GM12864 (cell line): ENCODE results near the gene LDLRAD1.
"Not testable (repeated sequence)": the region's sequence is repeated elsewhere in the genome, so short reads cannot be mapped to it uniquely, and the experiment has no call there.

Experiments
- DNase-seq: peaks from one replicate; pipeline ENCODE4 v3.0.0-alpha.2; 2011; ENCODE audit warnings: low read depth
- H3K4me3 ChIP-seq: 2 replicates; pipeline ENCODE4 v1.5.1; 2011; ENCODE audit warnings: mild to moderate bottlenecking, low read depth, low read length, control low read depth
- TF ChIP-seq, protein P1 (sequence below): IDR thresholded peaks from 2 replicates; pipeline ENCODE4 v1.5.1; 2011; ENCODE audit warnings: low read depth, mild to moderate bottlenecking, moderate library complexity, low read length, control low read depth, inconsistent platforms; ENCODE audit errors: missing control alignments

The LDLRAD1 gene

DNA sequence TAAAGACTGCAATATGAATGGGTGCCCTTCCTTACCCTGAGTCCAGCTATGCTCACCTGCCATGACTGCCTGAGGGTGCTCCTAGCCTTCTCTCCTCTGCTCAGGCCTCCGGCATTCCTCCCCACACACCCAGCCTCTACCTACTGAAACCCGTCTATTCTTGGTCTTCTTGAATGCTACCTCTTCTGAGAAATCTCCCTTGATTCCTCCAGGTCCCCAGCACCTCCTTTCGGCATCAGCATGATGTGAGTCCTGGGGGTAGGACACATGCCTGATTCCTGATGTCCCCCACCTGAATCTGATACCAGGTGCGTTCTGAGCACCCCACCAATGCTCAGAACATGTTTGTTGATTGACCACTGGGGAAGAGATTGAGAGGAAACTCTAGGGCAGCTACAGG, 8.6 kb downstream of the LDLRAD1 start:
- H3K4me3 ChIP-seq, result no peak overlapping the region
- TF ChIP-seq, protein P1, sequence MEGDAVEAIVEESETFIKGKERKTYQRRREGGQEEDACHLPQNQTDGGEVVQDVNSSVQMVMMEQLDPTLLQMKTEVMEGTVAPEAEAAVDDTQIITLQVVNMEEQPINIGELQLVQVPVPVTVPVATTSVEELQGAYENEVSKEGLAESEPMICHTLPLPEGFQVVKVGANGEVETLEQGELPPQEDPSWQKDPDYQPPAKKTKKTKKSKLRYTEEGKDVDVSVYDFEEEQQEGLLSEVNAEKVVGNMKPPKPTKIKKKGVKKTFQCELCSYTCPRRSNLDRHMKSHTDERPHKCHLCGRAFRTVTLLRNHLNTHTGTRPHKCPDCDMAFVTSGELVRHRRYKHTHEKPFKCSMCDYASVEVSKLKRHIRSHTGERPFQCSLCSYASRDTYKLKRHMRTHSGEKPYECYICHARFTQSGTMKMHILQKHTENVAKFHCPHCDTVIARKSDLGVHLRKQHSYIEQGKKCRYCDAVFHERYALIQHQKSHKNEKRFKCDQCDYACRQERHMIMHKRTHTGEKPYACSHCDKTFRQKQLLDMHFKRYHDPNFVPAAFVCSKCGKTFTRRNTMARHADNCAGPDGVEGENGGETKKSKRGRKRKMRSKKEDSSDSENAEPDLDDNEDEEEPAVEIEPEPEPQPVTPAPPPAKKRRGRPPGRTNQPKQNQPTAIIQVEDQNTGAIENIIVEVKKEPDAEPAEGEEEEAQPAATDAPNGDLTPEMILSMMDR, result no peak
- no peak for DNase-seq

DNA sequence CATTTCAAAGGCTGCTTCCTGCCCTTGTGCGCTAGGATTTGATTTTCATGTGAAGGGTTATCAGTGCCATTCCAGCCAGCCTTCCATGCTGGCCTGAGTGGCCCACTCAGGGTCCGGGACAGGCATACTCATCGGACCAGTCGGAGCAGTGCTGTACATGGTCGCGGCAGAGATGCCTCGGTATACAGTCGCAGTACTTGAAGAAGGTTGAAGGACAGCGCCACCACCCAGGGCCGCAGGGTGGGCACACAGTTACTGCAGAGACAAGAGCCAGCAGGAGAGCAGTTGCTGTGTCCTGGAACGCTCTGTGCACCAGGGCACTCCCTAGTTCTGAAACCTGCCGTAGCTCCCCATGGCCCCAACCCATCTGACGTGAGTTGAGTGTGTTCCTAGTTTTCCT, 9.1 kb downstream of the LDLRAD1 start:
- TF ChIP-seq, protein P1, result no peak
- no peak overlapping the region for H3K4me3 ChIP-seq
- no peak for DNase-seq

DNA sequence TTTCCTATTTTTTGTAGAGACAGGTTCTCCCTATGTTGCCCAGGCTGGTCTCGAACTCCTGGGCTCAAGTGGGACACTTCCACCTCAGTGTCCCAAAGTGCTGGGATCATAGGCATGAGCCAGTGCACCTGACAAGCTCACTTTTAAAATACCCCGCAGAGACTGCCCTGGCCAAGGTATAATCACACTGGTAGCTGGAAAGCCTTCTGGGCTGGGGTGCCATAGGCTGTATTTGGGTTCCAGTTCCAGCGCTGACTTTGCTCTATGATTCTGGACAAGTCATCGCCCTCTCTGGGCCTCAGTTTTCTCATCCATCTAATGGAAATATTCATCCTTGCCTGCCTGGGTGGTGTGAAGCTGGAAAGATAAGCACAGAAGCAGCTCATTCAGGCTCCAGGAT, 10.4 kb downstream of the LDLRAD1 start:
- no peak overlapping the region for H3K4me3 ChIP-seq
- DNase-seq, result no peak
- TF ChIP-seq, protein P1, result no peak

DNA sequence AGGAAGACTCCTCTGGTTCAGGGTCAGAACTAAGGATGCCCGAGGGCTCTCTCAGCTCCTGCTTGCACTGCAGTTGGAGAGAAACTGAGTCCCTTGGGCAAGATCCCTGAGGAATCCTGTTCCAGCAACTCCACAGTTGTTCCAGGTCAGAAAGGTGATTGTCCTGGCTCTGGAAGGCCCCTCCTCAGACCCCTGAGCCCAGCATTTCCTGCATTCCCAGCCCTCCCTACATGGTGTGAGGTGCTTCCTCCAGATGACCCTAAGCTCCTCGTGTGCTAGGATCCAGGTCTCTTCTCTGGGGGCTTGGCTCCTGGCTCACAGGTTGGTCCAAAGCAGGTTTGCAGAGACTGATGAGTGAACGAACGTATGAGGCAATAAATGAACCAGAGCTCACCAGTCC, 11.5 kb downstream of the LDLRAD1 start:
- DNase-seq, result no peak
- TF ChIP-seq, protein P1, result no peak

GRCh38 chr1:54004481-54005049, 13.4 kb downstream of the LDLRAD1 start:
- H3K4me3 ChIP-seq, result no peak overlapping the region
- TF ChIP-seq, protein P1, result no peak
- no peak for DNase-seq

More for the DNA sequence above, 11.5 kb downstream of the LDLRAD1 start:
- no peak overlapping the region for H3K4me3 ChIP-seq

- H3K4me3 ChIP-seq, DNase-seq: not testable (repeated sequence)
Measured at GRCh38 chr1:54003750-54004480, 14.1 kb downstream of the LDLRAD1 start.

GRCh38 chr1:54003249-54003646, 14.7 kb downstream of the LDLRAD1 start:
- no peak for DNase-seq
- no peak overlapping the region for H3K4me3 ChIP-seq
- TF ChIP-seq, protein P1, result no peak
